NCI-H146 (cell line): ENCODE measurements around the gene CHIT1.

Experiments used
- DNase-seq: peaks from one replicate; lab custom pipeline; 2025; lab: John Stamatoyannopoulos, UW

Gene CHIT1

GRCh38 chr1:203216274-203217138, 13.0 kb downstream of the CHIT1 start:
- DNase-seq: peak; percentile 67

GRCh38 chr1:203215573-203215972, 13.9 kb downstream of the CHIT1 start:
- peak; percentile 50 for DNase-seq

DNA sequence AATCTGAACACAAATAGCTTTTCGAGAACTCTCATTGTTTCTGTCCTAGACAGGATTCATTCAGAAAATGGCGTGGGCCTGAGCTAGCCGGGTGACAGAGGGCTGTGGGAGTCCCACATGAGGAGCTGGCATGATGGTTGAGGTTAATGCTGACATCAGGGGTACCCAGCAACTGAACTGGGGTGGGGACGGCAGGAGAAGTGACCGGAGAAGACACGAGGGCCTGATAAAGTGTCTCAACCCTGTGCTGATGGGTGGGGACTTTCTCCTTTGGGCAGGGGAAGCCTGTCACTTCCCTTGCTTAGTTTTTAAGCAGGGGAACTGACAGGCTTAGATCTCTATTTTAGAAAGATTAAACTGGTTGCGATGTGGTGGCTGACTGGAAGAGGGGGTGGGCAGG, 14.6 kb downstream of the CHIT1 start:
- DNase-seq: no peak

DNA sequence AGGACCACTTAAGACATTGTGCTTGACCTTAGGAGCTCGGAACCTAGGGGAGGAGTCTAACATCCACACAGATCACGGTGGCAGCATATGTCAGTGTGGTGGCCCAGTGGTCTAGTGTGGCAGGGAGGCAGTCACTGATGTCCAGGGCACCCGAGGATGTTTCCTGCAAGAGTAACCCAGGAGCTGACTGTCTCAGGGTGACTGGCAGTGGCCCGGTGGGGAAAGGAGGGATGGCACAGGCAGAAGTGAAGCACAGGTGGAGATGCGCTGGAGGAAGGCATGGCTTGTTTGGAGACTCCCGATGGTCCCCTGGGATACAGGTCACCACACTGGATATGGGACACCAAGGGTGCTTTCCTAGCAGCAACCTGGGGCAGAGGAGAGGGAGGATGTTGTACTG, 16.3 kb downstream of the CHIT1 start:
- no peak for DNase-seq

GRCh38 chr1:203211812-203212211, 17.7 kb downstream of the CHIT1 start:
- DNase-seq: no peak

DNA sequence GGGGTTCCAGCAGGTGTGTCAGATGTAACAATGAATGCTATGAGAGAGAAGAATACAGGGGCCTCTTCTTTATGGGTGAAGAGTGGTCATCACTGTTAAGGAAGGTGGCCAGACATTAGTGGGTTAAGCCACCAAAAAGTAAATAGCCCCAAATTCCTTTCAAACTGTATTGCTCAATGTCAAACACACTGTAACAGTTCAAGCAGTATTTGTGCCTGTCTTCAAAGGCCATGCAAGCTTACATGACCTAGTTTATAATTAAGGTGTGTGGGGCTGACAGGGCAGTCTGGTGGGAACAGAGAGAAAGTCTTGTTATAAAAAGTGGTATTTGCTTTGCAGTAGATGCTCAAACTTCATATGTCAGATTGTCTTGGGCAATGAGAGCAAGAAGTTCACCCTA, 18.5 kb downstream of the CHIT1 start:
- DNase-seq: no peak

DNA sequence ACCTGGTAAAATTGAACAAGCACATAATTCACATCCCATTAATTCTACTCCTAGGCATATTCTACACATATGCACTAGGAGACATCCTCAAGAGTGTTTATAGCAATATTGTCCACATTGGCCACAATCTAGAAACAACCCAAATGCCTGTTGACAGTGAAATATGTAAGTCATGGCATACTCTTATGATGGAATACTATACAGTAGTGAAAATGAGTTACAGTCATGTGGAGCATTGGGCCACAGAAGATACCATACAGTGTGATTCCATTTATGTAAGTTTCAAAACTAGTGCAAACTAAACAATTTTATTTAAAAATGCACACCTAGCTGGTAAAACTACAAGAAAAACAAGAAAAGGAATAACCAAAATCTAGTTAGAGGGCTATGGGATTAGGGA, 19.1 kb downstream of the CHIT1 start:
- no peak for DNase-seq

DNA sequence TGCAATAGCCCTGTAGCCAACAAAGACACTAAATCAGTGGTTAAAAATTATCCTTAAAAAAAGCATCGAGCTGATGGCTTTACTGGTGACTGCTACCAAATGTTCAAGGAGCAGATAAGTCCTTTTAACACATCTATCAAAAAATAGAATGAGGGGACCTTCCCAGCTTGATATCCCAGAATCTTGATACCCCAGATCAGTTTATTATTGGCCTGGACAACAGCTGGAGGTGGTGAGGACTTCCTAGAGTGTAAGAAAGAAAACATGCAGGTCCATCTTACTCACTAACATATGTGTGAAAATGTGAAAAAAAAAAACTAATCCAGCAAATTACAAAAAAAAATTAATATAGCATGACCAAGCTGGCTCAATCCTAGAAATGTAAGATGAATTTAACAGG, 21.3 kb downstream of the CHIT1 start:
- no peak for DNase-seq

- DNase-seq: no peak
Observed at GRCh38 chr1:203207751-203208150, 21.7 kb downstream of the CHIT1 start.

DNA sequence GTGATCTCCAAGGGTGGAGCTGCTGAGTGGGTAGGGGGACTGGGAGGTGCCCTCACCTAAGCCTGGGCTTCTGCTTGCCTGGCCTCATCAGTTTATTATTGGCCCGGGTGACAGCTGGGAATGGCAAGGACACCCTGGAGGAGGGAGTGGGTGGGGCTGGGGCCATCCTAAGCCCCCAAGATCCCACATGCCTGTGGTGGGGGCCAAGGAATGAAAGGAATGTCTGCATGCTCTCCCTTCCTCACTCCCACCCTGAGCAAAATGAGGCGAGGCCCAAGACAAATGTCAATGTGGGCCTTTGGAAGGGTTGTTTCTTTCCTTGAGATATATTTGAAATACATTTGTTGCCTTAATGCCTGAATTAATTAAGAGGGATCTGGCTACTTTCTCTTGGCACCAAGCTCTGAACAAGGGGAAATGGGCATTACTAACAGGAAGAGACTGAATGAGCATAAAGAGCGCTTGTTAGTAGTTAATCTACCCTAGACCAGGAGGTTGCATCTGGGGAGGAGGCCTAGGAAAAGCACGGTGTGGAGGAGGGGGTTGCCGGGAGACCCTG, 23.3 kb downstream of the CHIT1 start:
- DNase-seq: no peak

GRCh38 chr1:203204756-203205155, 24.7 kb downstream of the CHIT1 start:
- DNase-seq: no peak

GRCh38 chr1:203202431-203203245, 26.8 kb downstream of the CHIT1 start:
- DNase-seq: no peak

DNA sequence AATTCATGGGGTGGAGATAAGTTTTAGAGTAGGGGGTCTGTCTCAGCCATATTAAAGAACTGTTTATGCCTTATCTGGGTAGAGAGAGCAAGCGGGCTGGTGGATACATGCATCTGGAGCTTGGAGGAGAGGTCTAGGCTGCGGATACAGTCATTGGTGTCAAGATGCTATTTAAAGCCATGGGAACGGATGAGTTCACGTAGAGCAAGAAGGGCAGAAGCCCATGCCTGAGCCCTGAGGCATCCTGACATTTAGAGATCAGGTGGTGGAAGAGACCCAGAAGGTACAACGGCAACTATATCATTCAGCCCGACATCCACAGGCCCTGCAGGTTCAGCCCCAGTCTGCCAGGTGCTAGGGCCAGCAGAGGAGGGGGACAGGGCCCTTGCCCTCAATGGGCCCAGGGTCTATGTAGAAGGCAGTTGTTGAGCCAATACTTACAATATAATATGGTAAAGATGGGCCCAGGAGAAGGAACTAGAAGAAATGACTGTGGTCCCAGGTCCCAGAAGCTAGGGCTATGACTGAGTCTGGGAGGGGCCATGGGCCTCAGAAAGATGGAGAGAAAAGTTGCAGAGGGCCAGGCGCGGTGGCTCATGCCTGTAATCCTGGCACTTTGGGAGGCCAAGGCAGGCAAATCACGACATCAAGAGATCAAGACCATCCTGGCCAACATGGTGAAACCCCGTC, 27.8 kb downstream of the CHIT1 start:
- no peak for DNase-seq

GRCh38 chr1:203200916-203201315, 28.6 kb downstream of the CHIT1 start:
- DNase-seq: no peak

GRCh38 chr1:203199816-203200571, 29.5 kb downstream of the CHIT1 start:
- no peak for DNase-seq

GRCh38 chr1:203199481-203199815, 30.0 kb downstream of the CHIT1 start:
- no peak for DNase-seq

GRCh38 chr1:203199002-203199401, 30.5 kb downstream of the CHIT1 start:
- no peak for DNase-seq

- no peak for DNase-seq
Observed at GRCh38 chr1:203197625-203198024, 31.8 kb downstream of the CHIT1 start.

DNA sequence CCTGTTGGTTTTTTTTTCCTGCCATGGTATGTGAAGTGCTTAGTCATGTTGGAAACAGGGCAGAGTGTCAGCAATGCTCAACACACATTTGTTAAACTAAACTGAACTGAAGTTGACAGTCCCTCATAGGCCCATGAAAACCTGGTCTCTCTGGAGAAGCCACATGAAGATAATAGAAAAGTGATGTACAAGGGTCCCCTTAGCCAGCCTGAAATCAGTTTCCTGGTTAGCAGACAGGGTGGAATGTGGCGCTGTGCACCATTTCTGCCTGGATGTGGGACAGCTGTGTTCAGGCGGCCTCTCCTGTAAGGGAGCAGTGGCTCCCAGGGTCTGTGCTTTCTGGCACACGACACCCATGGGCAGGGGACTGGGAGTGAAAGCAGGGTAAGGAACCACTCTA, 33.1 kb downstream of the CHIT1 start:
- DNase-seq: no peak

GRCh38 chr1:203190949-203191348, 38.5 kb downstream of the CHIT1 start:
- DNase-seq: no peak

DNA sequence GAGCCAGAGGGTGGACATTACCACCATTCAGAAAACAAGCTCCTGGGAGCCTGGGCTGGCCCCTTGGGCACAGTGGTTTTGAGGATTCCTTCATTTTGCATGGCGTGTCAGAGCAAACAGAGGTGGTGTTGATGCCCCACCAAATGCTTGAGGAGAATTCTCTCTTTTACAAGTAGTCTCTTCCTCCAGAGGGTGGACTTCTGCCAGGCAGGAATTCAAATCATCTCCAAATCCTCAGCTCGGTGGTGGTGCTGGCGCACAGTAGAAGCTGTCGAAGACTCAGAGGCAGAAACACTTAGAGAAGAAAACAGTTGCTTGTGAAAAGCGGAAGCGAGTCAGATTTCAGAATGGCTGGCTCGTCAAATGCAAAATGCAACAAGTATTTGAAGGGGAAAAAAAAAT, 39.5 kb downstream of the CHIT1 start:
- no peak for DNase-seq
